Neural cell (in vitro differentiated cells): ENCODE measurements around the gene MCMBP. TPM values are rescaled to one million over a fixed set of nuclear protein-coding genes. Genes with fewer than 3 reads are reported as not detected.

ENCODE experiments used
- H2AFZ ChIP-seq: fragments of 200-600, 300-800 bp; sonication (generic), shearing (Covaris generic); 2 replicates; pipeline ENCODE4 v1.6.0; 2014; ENCODE audit warnings: low read depth, mild to moderate bottlenecking, antibody characterized with exemption, low read length, moderate library complexity
- H3F3A ChIP-seq: fragments of 200-600 bp; shearing (Covaris generic); 2 replicates; pipeline ENCODE4 v1.6.1; 2016; ENCODE audit warnings: mild to moderate bottlenecking, moderate library complexity, mixed read lengths, antibody characterized with exemption, low read length; ENCODE audit not compliant: insufficient read depth, poor library complexity, severe bottlenecking
- H3K27ac ChIP-seq: fragments of 200-600, 300-800 bp; sonication (generic), shearing (Covaris generic); 2 replicates; pipeline ENCODE4 v1.5.1; 2014; ENCODE audit warnings: mild to moderate bottlenecking, low read length, moderate library complexity
- H3K27me3 ChIP-seq: fragments of 300-800, 200-600 bp; sonication (generic), shearing (Covaris generic); 2 replicates; pipeline ENCODE4 v1.6.0; 2014; ENCODE audit warnings: mild to moderate bottlenecking, low read depth, low read length, moderate library complexity; ENCODE audit not compliant: insufficient read depth
- H3K36me3 ChIP-seq: fragments of 300-800, 200-600 bp; sonication (generic), shearing (Covaris generic); 2 replicates; pipeline ENCODE4 v1.5.1; 2014; ENCODE audit warnings: mild to moderate bottlenecking, antibody characterized with exemption, low read length, moderate library complexity; ENCODE audit not compliant: insufficient read depth
- H3K4me2 ChIP-seq: fragments of 300-800, 200-600 bp; sonication (generic), shearing (Covaris generic); 2 replicates; pipeline ENCODE4 v1.6.0; 2014; ENCODE audit warnings: mild to moderate bottlenecking, low read length
- H3K4me3 ChIP-seq: fragments of 300-800, 200-600 bp; sonication (generic), shearing (Covaris generic); 2 replicates; pipeline ENCODE4 v1.5.1; 2014; ENCODE audit warnings: mild to moderate bottlenecking, low read length, moderate library complexity
- H3K79me2 ChIP-seq: fragments of 200-600 bp; shearing (Covaris generic); replicated peaks from 2 replicates; pipeline ENCODE4 v1.6.0; 2014; ENCODE audit warnings: mild to moderate bottlenecking, low read length, moderate library complexity; ENCODE audit not compliant: insufficient read depth
- H3K9ac ChIP-seq: fragments of 300-800, 200-600 bp; sonication (generic), shearing (Covaris generic); 2 replicates; pipeline ENCODE4 v1.6.1; 2016; ENCODE audit warnings: mild to moderate bottlenecking, low read length, mixed read lengths
- H3K9me2 ChIP-seq: fragments of 200-600 bp; shearing (Covaris generic); 2 replicates; pipeline ENCODE4 v1.6.1; 2016; ENCODE audit warnings: mild to moderate bottlenecking, low read length, mixed read lengths; ENCODE audit not compliant: insufficient read depth
- H3K9me3 ChIP-seq: fragments of 200-600, 300-800 bp; sonication (generic), shearing (Covaris generic); 2 replicates; pipeline ENCODE4 v1.6.1; 2016; ENCODE audit warnings: mild to moderate bottlenecking, mixed run types, low read length, moderate library complexity, mixed read lengths
- H4K20me1 ChIP-seq: fragments of 200-600 bp; shearing (Covaris generic); 2 replicates; pipeline ENCODE4 v1.6.1; 2016; ENCODE audit warnings: mild to moderate bottlenecking, mixed run types; ENCODE audit not compliant: insufficient read depth
- CTCF ChIP-seq: fragments of 450-650 bp; IDR thresholded peaks from 2 replicates; pipeline ENCODE4 v1.5.1; 2014; ENCODE audit warnings: antibody characterized with exemption, mild to moderate bottlenecking, moderate library complexity; ENCODE audit not compliant: poor library complexity, severe bottlenecking
- EP300 ChIP-seq: fragments of 450-650 bp; conservative IDR thresholded peaks from 2 replicates; pipeline ENCODE4 v1.6.1; 2014; ENCODE audit warnings: antibody characterized with exemption, mild to moderate bottlenecking, moderate library complexity; ENCODE audit not compliant: poor library complexity, severe bottlenecking
- EZH2 ChIP-seq: fragments of 200-600, 300-800 bp; shearing (Covaris generic), sonication (generic); IDR thresholded peaks from 2 replicates; pipeline ENCODE4 v1.6.1; 2014; ENCODE audit warnings: antibody characterized with exemption, low read length, borderline replicate concordance, mild to moderate bottlenecking; ENCODE audit not compliant: insufficient read depth, poor library complexity, severe bottlenecking
- MXI1 ChIP-seq: fragments of 450-650 bp; conservative IDR thresholded peaks from 2 replicates; pipeline ENCODE4 v1.6.1; 2014; ENCODE audit warnings: antibody characterized with exemption, mild to moderate bottlenecking; ENCODE audit not compliant: poor library complexity, severe bottlenecking
- POLR2AphosphoS5 ChIP-seq: IDR thresholded peaks from 2 replicates; pipeline ENCODE4 v1.6.1; 2012
- RAD21 ChIP-seq: fragments of 450-650 bp; conservative IDR thresholded peaks from 2 replicates; pipeline ENCODE4 v1.6.1; 2014; ENCODE audit warnings: antibody characterized with exemption, mild to moderate bottlenecking, moderate library complexity
- REST ChIP-seq: IDR thresholded peaks from 2 replicates; pipeline ENCODE4 v1.6.1; 2012; ENCODE audit warnings: borderline replicate concordance
- SMC3 ChIP-seq: fragments of 450-650 bp; conservative IDR thresholded peaks from 2 replicates; pipeline ENCODE4 v1.6.1; 2014; ENCODE audit warnings: antibody characterized with exemption, mild to moderate bottlenecking, moderate library complexity; ENCODE audit not compliant: poor library complexity
- TAF1 ChIP-seq: IDR thresholded peaks from 2 replicates; pipeline ENCODE4 v1.6.1; 2012; ENCODE audit warnings: low read depth
- polyA plus RNA-seq: library from polyadenylated mRNA; depleted of rRNA; stranded (reverse); fragments of >200 nt; gene quantifications from 2 replicates; pipeline ENCODE4 v1.2.3, GENCODE V29; 2014

Gene MCMBP
- polyA plus RNA-seq, 1 donor from 2014 or later: 58.0 TPM

GRCh38 chr10:119783665-119784027, 89.0 kb downstream of the MCMBP start:
- Histone ChIP-seq H3K36me3 (no peaks in the 10 kb centered on the region), H3K27ac (no peak overlapping the region), H3F3A (no peaks in the 10 kb centered on the region), H4K20me1 (no peaks in the 10 kb centered on the region), H3K79me2 (no peaks in the 10 kb centered on the region), H3K4me3 (no peak overlapping the region), H3K9ac (no peak overlapping the region), H3K27me3 (no peaks in the 10 kb centered on the region), H2AFZ (no peak overlapping the region), H3K4me2 (no peak overlapping the region), H3K9me2 (no peaks in the 10 kb centered on the region), H3K9me3 (no peaks in the 10 kb centered on the region)
- no peak for TF ChIP-seq EZH2
- no peak for TF ChIP-seq SMC3
- no peak for TF ChIP-seq RAD21
- no peak for TF ChIP-seq POLR2AphosphoS5
- no peak for TF ChIP-seq REST
- no peak for TF ChIP-seq TAF1
- no peak for TF ChIP-seq CTCF
- no peak for TF ChIP-seq EP300
- no peak for TF ChIP-seq MXI1

- no peaks in the 10 kb centered on the region for H3K9me2 ChIP-seq
Observed at GRCh38 chr10:119782981-119783664, 89.5 kb downstream of the MCMBP start.

More at GRCh38 chr10:119782981-119783664, 89.5 kb downstream of the MCMBP start:
- no peaks in the 10 kb centered on the region for H3F3A ChIP-seq
- TF ChIP-seq MXI1: no peak
- no peak for TF ChIP-seq CTCF
- no peak for TF ChIP-seq TAF1
- no peak for TF ChIP-seq EZH2
- TF ChIP-seq REST: no peak
- no peak for TF ChIP-seq SMC3
- TF ChIP-seq RAD21: no peak
- TF ChIP-seq EP300: no peak
- TF ChIP-seq POLR2AphosphoS5: no peak
- H3K27me3 ChIP-seq: no peaks in the 10 kb centered on the region
- H3K79me2 ChIP-seq: no peaks in the 10 kb centered on the region
- no peak overlapping the region for H3K27ac ChIP-seq
- H3K36me3 ChIP-seq: no peaks in the 10 kb centered on the region
- no peaks in the 10 kb centered on the region for H4K20me1 ChIP-seq
- no peak overlapping the region for H3K9ac ChIP-seq
- no peak overlapping the region for H3K4me2 ChIP-seq
- H3K4me3 ChIP-seq: no peak overlapping the region
- no peaks in the 10 kb centered on the region for H3K9me3 ChIP-seq
- no peak overlapping the region for H2AFZ ChIP-seq
